Choroid plexus epithelial cell (primary cell): ENCODE measurements around the gene PER2.

ENCODE experiments used
- DNase-seq: peaks from one replicate; pipeline ENCODE4 v3.0.0-alpha.2; 2010; ENCODE audit warnings: low read depth
- H3K4me3 ChIP-seq: 2 replicates; pipeline ENCODE4 v1.5.1; 2011; ENCODE audit warnings: low read depth, mild to moderate bottlenecking, control low read depth, low read length, moderate library complexity
- CTCF ChIP-seq: conservative IDR thresholded peaks from 2 replicates; pipeline ENCODE4 v1.5.1; 2011; ENCODE audit warnings: low read depth, mild to moderate bottlenecking, control low read depth, inconsistent platforms, low read length, moderate library complexity

Gene PER2

GRCh38 chr2:238286095-238286494 is 2.3 kb downstream of the PER2 start:
- H3K4me3 ChIP-seq = no peak overlapping the region
- TF ChIP-seq CTCF = no peak
- DNase-seq = no peak

- no peak overlapping the region for H3K4me3 ChIP-seq
- DNase-seq = peak; percentile 97
- TF ChIP-seq CTCF = no peak
These were observed 2.7 kb downstream of the PER2 start for GRCh38 chr2:238285653-238286082.

- no peak for TF ChIP-seq CTCF
- no peak for DNase-seq
- no peak overlapping the region for H3K4me3 ChIP-seq
These were observed 3.5 kb downstream of the PER2 start for GRCh38 chr2:238284802-238285515.

- DNase-seq = peak; percentile 64
- no peak for TF ChIP-seq CTCF
- no peak overlapping the region for H3K4me3 ChIP-seq
These were observed 5.3 kb downstream of the PER2 start for GRCh38 chr2:238282861-238283738.

GRCh38 chr2:238281826-238282480 is 6.5 kb downstream of the PER2 start:
- no peak for DNase-seq
- no peak overlapping the region for H3K4me3 ChIP-seq
- TF ChIP-seq CTCF = no peak

GRCh38 chr2:238280083-238280825 is 8.2 kb downstream of the PER2 start:
- DNase-seq = no peak
- TF ChIP-seq CTCF = no peak
- no peak overlapping the region for H3K4me3 ChIP-seq
